HK-2 (cell line): ENCODE data around the gene PLCB3.
"Not testable (repeated sequence)": the region's sequence is repeated elsewhere in the genome, so short reads cannot be mapped to it uniquely, and the experiment has no call there.

Experiments
- DNase-seq: peaks from one replicate; pipeline ENCODE4 v3.0.0-alpha.2; 2018; ENCODE audit not compliant: unreplicated experiment

PLCB3 gene

GRCh38 chr11:64235437-64236161 lies 15.7 kb upstream of the PLCB3 start:
- DNase-seq, result no peak

GRCh38 chr11:64237484-64237951 lies 13.8 kb upstream of the PLCB3 start:
- no peak for DNase-seq

- no peak for DNase-seq
Measured at GRCh38 chr11:64238076-64238475, 13.3 kb upstream of the PLCB3 start.

GRCh38 chr11:64238999-64239398 lies 12.3 kb upstream of the PLCB3 start:
- DNase-seq, result no peak

GRCh38 chr11:64239662-64240434 lies 11.5 kb upstream of the PLCB3 start:
- DNase-seq, result no peak

GRCh38 chr11:64240435-64241240 lies 10.7 kb upstream of the PLCB3 start, which contains the start of gene FKBP2:
Gene FKBP2, plus strand, starts transcription at chr11:64241095. Its CDS starts 1,293 bp downstream, at chr11:64242388.
- peak; percentile 92 for DNase-seq

GRCh38 chr11:64241241-64241490 lies 10.2 kb upstream of the PLCB3 start:
- DNase-seq, result peak; percentile 99

- DNase-seq, result peak; percentile 53
Measured at GRCh38 chr11:64241491-64242374, 9.6 kb upstream of the PLCB3 start.

- no peak for DNase-seq
Measured at GRCh38 chr11:64243236-64243854, 8.0 kb upstream of the PLCB3 start.

GRCh38 chr11:64244107-64244506 lies 7.2 kb upstream of the PLCB3 start:
- DNase-seq, result no peak

GRCh38 chr11:64244966-64245365 lies 6.4 kb upstream of the PLCB3 start:
- no peak for DNase-seq

GRCh38 chr11:64245401-64245796 lies 5.9 kb upstream of the PLCB3 start:
- DNase-seq, result no peak

GRCh38 chr11:64245797-64246620 lies 5.3 kb upstream of the PLCB3 start:
- peak; percentile 82 for DNase-seq

- not testable (repeated sequence) for DNase-seq
Measured at GRCh38 chr11:64246621-64246870, 4.8 kb upstream of the PLCB3 start.

GRCh38 chr11:64246871-64247728 lies 4.2 kb upstream of the PLCB3 start, which contains the start of gene PPP1R14B:
Gene PPP1R14B, minus strand, starts transcription at chr11:64246943. Its CDS starts 270 bp downstream, at chr11:64246673.
- DNase-seq, result peak; percentile 76

GRCh38 chr11:64247729-64248531 lies 3.4 kb upstream of the PLCB3 start:
- DNase-seq, result no peak

- no peak for DNase-seq
Measured at GRCh38 chr11:64248578-64248977, 2.8 kb upstream of the PLCB3 start.

GRCh38 chr11:64249038-64249437 lies 2.3 kb upstream of the PLCB3 start:
- DNase-seq, result no peak
